MM.1S (cell line): ENCODE data around the gene TNFSF8.

Source experiments
- DNase-seq: peaks from one replicate; pipeline ENCODE4 v3.0.0-alpha.2; 2015
- H2AFZ ChIP-seq: fragments of 300-600 bp; sonication (generic); 2 replicates; pipeline ENCODE4 v1.6.0; 2016; ENCODE audit warnings: antibody characterized with exemption, low read length
- H3F3A ChIP-seq: fragments of 300-600 bp; sonication (generic); 2 replicates; pipeline ENCODE4 v1.6.1; 2016; ENCODE audit warnings: mild to moderate bottlenecking, antibody characterized with exemption, low read length, moderate library complexity, mixed read lengths; ENCODE audit not compliant: insufficient read depth
- H3K27ac ChIP-seq: fragments of 300-600 bp; sonication (generic); 2 replicates; pipeline ENCODE4 v1.5.1; 2016; ENCODE audit warnings: mild to moderate bottlenecking, low read length
- H3K27me3 ChIP-seq: fragments of 300-600 bp; sonication (generic); replicated peaks from 2 replicates; pipeline ENCODE4 v1.6.0; 2016; ENCODE audit warnings: low read length; ENCODE audit not compliant: insufficient read depth
- H3K36me3 ChIP-seq: fragments of 300-600 bp; sonication (generic); replicated peaks from 2 replicates; pipeline ENCODE4 v1.6.1; 2016; ENCODE audit warnings: mild to moderate bottlenecking, low read length, mixed read lengths; ENCODE audit not compliant: insufficient read depth
- H3K4me1 ChIP-seq: fragments of 300-600 bp; sonication (generic); 2 replicates; pipeline ENCODE4 v1.6.1; 2016; ENCODE audit warnings: low read length, mixed read lengths
- H3K4me2 ChIP-seq: fragments of 300-600 bp; sonication (generic); 2 replicates; pipeline ENCODE4 v1.6.0; 2016; ENCODE audit warnings: low read depth, low read length
- H3K4me3 ChIP-seq: fragments of 300-600 bp; sonication (generic); 2 replicates; pipeline ENCODE4 v1.5.1; 2016; ENCODE audit warnings: low read length, mixed read lengths
- H3K79me2 ChIP-seq: fragments of 300-600 bp; sonication (generic); 2 replicates; pipeline ENCODE4 v1.6.1; 2016; ENCODE audit warnings: mixed run types, low read length, mixed read lengths
- H3K9ac ChIP-seq: fragments of 300-600 bp; sonication (generic); 2 replicates; pipeline ENCODE4 v1.6.1; 2016; ENCODE audit warnings: low read length, mixed read lengths
- H3K9me2 ChIP-seq: fragments of 300-600 bp; sonication (generic); replicated peaks from 2 replicates; pipeline ENCODE4 v1.6.1; 2016; ENCODE audit warnings: mild to moderate bottlenecking, low read length, mixed read lengths; ENCODE audit not compliant: insufficient read depth
- H3K9me3 ChIP-seq: fragments of 300-600 bp; sonication (generic); replicated peaks from 2 replicates; pipeline ENCODE4 v1.6.1; 2016; ENCODE audit warnings: mild to moderate bottlenecking, low read length, mixed read lengths; ENCODE audit not compliant: insufficient read depth
- H4K20me1 ChIP-seq: fragments of 300-600 bp; sonication (generic); 2 replicates; pipeline ENCODE4 v1.6.1; 2016; ENCODE audit warnings: mild to moderate bottlenecking, low read length, moderate library complexity, mixed read lengths; ENCODE audit not compliant: insufficient read depth
- CTCF ChIP-seq: fragments of 300-600 bp; sonication (generic); IDR thresholded peaks from 2 replicates; pipeline ENCODE4 v1.5.1; 2016; ENCODE audit warnings: antibody characterized with exemption, low read length, mixed read lengths
- EZH2 ChIP-seq: fragments of 300-600 bp; sonication (generic); optimal IDR thresholded peaks from 2 replicates; pipeline ENCODE3; 2017; ENCODE audit warnings: low read depth, mild to moderate bottlenecking, antibody characterized with exemption, low read length, mixed read lengths
- EZH2phosphoT487 ChIP-seq: fragments of 300-600 bp; sonication (generic); IDR thresholded peaks from 2 replicates; pipeline ENCODE4 v1.6.1; 2018; ENCODE audit warnings: antibody characterized with exemption, low read length

Gene TNFSF8

GRCh38 chr9:114925672-114926071, 4.7 kb downstream of the TNFSF8 start:
- Histone ChIP-seq H3K9me2 (no peaks in the 10 kb centered on the region), H3K4me3 (no peak overlapping the region), H3K27ac (no peak overlapping the region), H3K4me2 (no peak overlapping the region), H2AFZ (no peak overlapping the region), H3K79me2 (no peaks in the 10 kb centered on the region), H3K27me3 (peaks cover 20% of the 10 kb centered on the region), H4K20me1 (no peaks in the 10 kb centered on the region), H3K9me3 (no peaks in the 10 kb centered on the region), H3K36me3 (no peaks in the 10 kb centered on the region), H3F3A (peaks cover 15% of the 10 kb centered on the region), H3K9ac (no peak overlapping the region), H3K4me1 (peaks cover 34% of the 10 kb centered on the region)
- TF ChIP-seq EZH2 (no peak), EZH2phosphoT487 (no peak), CTCF (no peak)
- DNase-seq = no peak

GRCh38 chr9:114925039-114925438, 5.4 kb downstream of the TNFSF8 start:
- H3K9ac ChIP-seq = no peak overlapping the region
- no peaks in the 10 kb centered on the region for H3K79me2 ChIP-seq
- peak overlapping the region; percentile 79 for H3K4me2 ChIP-seq
- H4K20me1 ChIP-seq = no peaks in the 10 kb centered on the region
- H3K27ac ChIP-seq = no peak overlapping the region
- H3K9me3 ChIP-seq = no peaks in the 10 kb centered on the region
- peaks cover 20% of the 10 kb centered on the region for H3K27me3 ChIP-seq
- no peaks in the 10 kb centered on the region for H3K36me3 ChIP-seq
- DNase-seq = peak; percentile 86
- H3K4me3 ChIP-seq = 0 out of 2 replicates have a peak overlapping the region, but pooled peaks have one; percentile 11
- H3F3A ChIP-seq = peaks cover 15% of the 10 kb centered on the region
- no peak for TF ChIP-seq CTCF
- TF ChIP-seq EZH2phosphoT487 = peak; percentile 89; the same call in 1 of the 2 replicates
- TF ChIP-seq EZH2 = no peak
- H3K9me2 ChIP-seq = no peaks in the 10 kb centered on the region
- H2AFZ ChIP-seq = no peak overlapping the region
- H3K4me1 ChIP-seq = peaks cover 34% of the 10 kb centered on the region

- DNase-seq = peak; percentile 53
- H4K20me1 ChIP-seq = no peaks in the 10 kb centered on the region
These were observed 6.1 kb downstream of the TNFSF8 start for GRCh38 chr9:114924327-114924726.

More at GRCh38 chr9:114924327-114924726, 6.1 kb downstream of the TNFSF8 start:
- H3K36me3 ChIP-seq = no peaks in the 10 kb centered on the region
- H3K4me2 ChIP-seq = peak overlapping the region; percentile 79
- no peaks in the 10 kb centered on the region for H3K79me2 ChIP-seq
- H3K9ac ChIP-seq = no peak overlapping the region
- H2AFZ ChIP-seq = no peak overlapping the region
- peaks cover 20% of the 10 kb centered on the region for H3K27me3 ChIP-seq
- TF ChIP-seq CTCF = no peak
- no peak for TF ChIP-seq EZH2
- no peak for TF ChIP-seq EZH2phosphoT487
- H3F3A ChIP-seq = peaks cover 12% of the 10 kb centered on the region
- peaks cover 31% of the 10 kb centered on the region for H3K4me1 ChIP-seq
- H3K9me3 ChIP-seq = no peaks in the 10 kb centered on the region
- no peaks in the 10 kb centered on the region for H3K9me2 ChIP-seq
- H3K4me3 ChIP-seq = 0 out of 2 replicates have a peak overlapping the region, but pooled peaks have one; percentile 11
- no peak overlapping the region for H3K27ac ChIP-seq
